H9 (cell line): ENCODE data around the gene CD300LG. TPM values are rescaled to one million over a fixed set of nuclear protein-coding genes. Genes with fewer than 3 reads are reported as not detected.

Experiments
- DNase-seq: peaks from one replicate; pipeline ENCODE4 v3.0.0-alpha.2; 2017
- H2AFZ ChIP-seq: one replicate; pipeline ENCODE4 v1.6.1; 2013; ENCODE audit warnings: mild to moderate bottlenecking, low read length, control low read depth, moderate library complexity
- H2AK5ac ChIP-seq: 2 replicates; pipeline ENCODE4 v1.6.1; 2013; ENCODE audit warnings: low read length, control low read depth, mixed read lengths; ENCODE audit not compliant: insufficient read length
- H2BK120ac ChIP-seq: one replicate; pipeline ENCODE4 v1.6.1; 2013; ENCODE audit warnings: low read depth, mild to moderate bottlenecking, low read length, control low read depth, inconsistent platforms; ENCODE audit not compliant: poor library complexity, severe bottlenecking
- H2BK12ac ChIP-seq: 2 replicates; pipeline ENCODE4 v1.6.1; 2013; ENCODE audit warnings: low read length, control low read depth, mixed read lengths, low read depth; ENCODE audit not compliant: insufficient read length
- H2BK15ac ChIP-seq: 2 replicates; pipeline ENCODE4 v1.6.1; 2013; ENCODE audit warnings: low read depth, low read length, control low read depth
- H2BK20ac ChIP-seq: one replicate; pipeline ENCODE4 v1.6.1; 2013; ENCODE audit warnings: low read depth, mild to moderate bottlenecking, low read length, control low read depth, inconsistent platforms; ENCODE audit not compliant: poor library complexity, severe bottlenecking
- H2BK5ac ChIP-seq: 2 replicates; pipeline ENCODE4 v1.6.1; 2013; ENCODE audit warnings: low read length, control low read depth, mixed read lengths; ENCODE audit not compliant: insufficient read length
- H3K14ac ChIP-seq: 2 replicates; pipeline ENCODE4 v1.6.1; 2013; ENCODE audit warnings: low read length, control low read depth; ENCODE audit not compliant: insufficient read depth
- H3K18ac ChIP-seq: 2 replicates; pipeline ENCODE4 v1.6.1; 2013; ENCODE audit warnings: low read depth, mild to moderate bottlenecking, mixed read lengths, low read length, control low read depth; ENCODE audit not compliant: insufficient read length
- H3K23ac ChIP-seq: 2 replicates; pipeline ENCODE4 v1.6.1; 2013; ENCODE audit warnings: low read length, control low read depth, mixed read lengths, low read depth; ENCODE audit not compliant: insufficient read length
- H3K23me2 ChIP-seq: 2 replicates; pipeline ENCODE4 v1.6.1; 2013; ENCODE audit warnings: low read depth, mild to moderate bottlenecking, mixed read lengths, low read length, control low read depth; ENCODE audit not compliant: insufficient read length, poor library complexity, severe bottlenecking
- H3K27ac ChIP-seq: 2 replicates; pipeline ENCODE4 v1.5.1; 2013; ENCODE audit warnings: low read length, control low read depth, mixed read lengths, low read depth; ENCODE audit not compliant: insufficient read length
- H3K27me3 ChIP-seq: 2 replicates; pipeline ENCODE4 v1.6.1; 2013; ENCODE audit warnings: low read length, control low read depth, inconsistent platforms; ENCODE audit not compliant: insufficient read depth
- H3K4ac ChIP-seq: 2 replicates; pipeline ENCODE4 v1.6.1; 2013; ENCODE audit warnings: low read depth, mild to moderate bottlenecking, control low read depth, inconsistent platforms, low read length, moderate library complexity
- H3K4me1 ChIP-seq: 2 replicates; pipeline ENCODE4 v1.6.1; 2013; ENCODE audit warnings: low read length, control low read depth, inconsistent platforms; ENCODE audit not compliant: insufficient read depth
- H3K4me2 ChIP-seq: 2 replicates; pipeline ENCODE4 v1.6.1; 2013; ENCODE audit warnings: low read length, control low read depth, mixed read lengths; ENCODE audit not compliant: insufficient read length, insufficient read depth
- H3K56ac ChIP-seq: 2 replicates; pipeline ENCODE4 v1.6.1; 2013; ENCODE audit warnings: low read depth, mild to moderate bottlenecking, mixed read lengths, low read length, control low read depth; ENCODE audit not compliant: insufficient read length
- H3K79me1 ChIP-seq: 2 replicates; pipeline ENCODE4 v1.6.1; 2013; ENCODE audit warnings: low read depth, mild to moderate bottlenecking, moderate library complexity, low read length, control low read depth, inconsistent platforms; ENCODE audit not compliant: insufficient read depth, poor library complexity, severe bottlenecking
- H3K79me2 ChIP-seq: 2 replicates; pipeline ENCODE4 v1.6.1; 2013; ENCODE audit warnings: low read length, control low read depth, inconsistent platforms; ENCODE audit not compliant: insufficient read depth
- H3K9ac ChIP-seq: 2 replicates; pipeline ENCODE4 v1.6.1; 2013; ENCODE audit warnings: low read length, control low read depth, mixed read lengths; ENCODE audit not compliant: insufficient read length; ENCODE audit errors: extremely low read depth
- H3K9me3 ChIP-seq: one replicate; pipeline ENCODE4 v1.6.1; 2013; ENCODE audit warnings: low read depth, low read length, inconsistent platforms; ENCODE audit not compliant: control insufficient read depth
- H3T11ph ChIP-seq: one replicate; pipeline ENCODE4 v1.6.1; 2013; ENCODE audit warnings: mild to moderate bottlenecking, low read length, control low read depth, inconsistent platforms
- H4K20me1 ChIP-seq: one replicate; pipeline ENCODE4 v1.6.1; 2013; ENCODE audit not compliant: control insufficient read depth, insufficient read length, insufficient read depth
- H4K5ac ChIP-seq: 2 replicates; pipeline ENCODE4 v1.6.1; 2013; ENCODE audit warnings: low read depth, mild to moderate bottlenecking, mixed read lengths, low read length, control low read depth; ENCODE audit not compliant: insufficient read length
- H4K8ac ChIP-seq: replicated peaks from 2 replicates; pipeline ENCODE4 v1.6.1; 2013; ENCODE audit warnings: low read length, control low read depth, mixed read lengths, low read depth; ENCODE audit not compliant: insufficient read length
- H4K91ac ChIP-seq: 2 replicates; pipeline ENCODE4 v1.6.1; 2013; ENCODE audit warnings: low read depth, mild to moderate bottlenecking, moderate library complexity, mixed read lengths, low read length, control low read depth; ENCODE audit not compliant: insufficient read length
- H3K27ac Mint-ChIP-seq, 3 experiments: 2 replicates in 2 of 3; 3 replicates in 1 of 3; pipeline ENCODE4 v1.8.0; 2020 to 2021; ENCODE audit warnings: mixed read lengths in 3 of 3, mild to moderate bottlenecking in 1 of 3, moderate library complexity in 1 of 3
- H3K27me3 Mint-ChIP-seq: 2 replicates; pipeline ENCODE4 v1.8.0; 2021; ENCODE audit warnings: low read depth, mild to moderate bottlenecking, moderate library complexity, mixed read lengths
- H3K36me3 Mint-ChIP-seq, 3 experiments: 2 replicates in 2 of 3; 3 replicates in 1 of 3; pipeline ENCODE4 v1.8.0; 2020 to 2021; ENCODE audit warnings: low read depth in 3 of 3, mixed read lengths in 3 of 3; ENCODE audit not compliant: insufficient read depth in 1 of 3
- H3K4me1 Mint-ChIP-seq, 2 experiments: 2 replicates each; pipeline ENCODE4 v1.8.0; 2020; ENCODE audit warnings: mixed read lengths in 2 of 2
- H3K4me3 Mint-ChIP-seq, 2 experiments: 2 replicates in 1 of 2; 3 replicates in 1 of 2; pipeline ENCODE4 v1.8.0; 2020 to 2021; ENCODE audit warnings: mild to moderate bottlenecking in 2 of 2, mixed read lengths in 2 of 2, moderate library complexity in 1 of 2
- H3K9me3 Mint-ChIP-seq, 2 experiments: 2 replicates in 1 of 2; 3 replicates in 1 of 2; pipeline ENCODE4 v1.8.0; 2020; ENCODE audit warnings: mild to moderate bottlenecking in 2 of 2, mixed read lengths in 2 of 2, moderate library complexity in 1 of 2
- CTCF ChIP-seq: fragments of 200-600 bp; sonication (generic); conservative IDR thresholded peaks from 3 replicates; pipeline ENCODE4 v1.8.0; 2021; ENCODE audit warnings: antibody characterized with exemption, mild to moderate bottlenecking
- WGBS: extraction: QIAGEN DNeasy Blood & Tissue Kit; methylation state at CpG from one replicate; pipeline ENCODE4 v1.1.7; 2013; ENCODE audit warnings: missing lambda C conversion rate, low lambda C conversion rate, mixed read lengths; ENCODE audit not compliant: insufficient read length; ENCODE audit errors: extremely low coverage; 5-methylcytosine and 5-hydroxymethylcytosine counted together
- total RNA-seq: library from RNA; stranded (reverse); gene quantifications from 2 replicates; pipeline ENCODE4 v1.2.1, GENCODE V29; 2021

The CD300LG gene
- total RNA-seq, 1 experiment from 2014 or later, result not detected

DNA sequence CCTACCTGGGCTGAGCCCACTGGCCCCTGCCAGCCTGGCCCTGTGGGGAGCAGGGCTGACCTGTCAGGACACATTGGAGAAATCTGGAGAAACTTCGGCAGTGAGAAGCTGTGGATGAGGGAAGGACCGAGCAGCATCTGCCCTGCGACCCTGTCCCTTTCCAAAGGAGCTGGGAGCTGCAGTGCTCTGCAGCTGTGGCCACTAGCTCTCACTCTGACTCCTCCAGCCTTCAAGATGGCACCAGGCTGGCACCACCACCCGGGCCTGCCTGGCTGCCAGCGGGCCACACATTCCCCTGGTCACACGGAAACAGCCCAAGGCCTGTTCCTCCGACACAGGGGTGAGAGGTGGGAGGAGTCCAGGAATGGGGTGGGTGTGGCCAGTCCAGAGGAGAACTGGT lies 30.1 kb downstream of the CD300LG start:
- H2AK5ac ChIP-seq, result no peak overlapping the region
- H3K23ac ChIP-seq, result no peak overlapping the region
- peaks cover 14 to 18% of the 10 kb centered on the region in 2 experiments for H3K4me1 Mint-ChIP-seq
- H3K4ac ChIP-seq, result no peak overlapping the region
- H3K79me1 ChIP-seq, result no peaks in the 10 kb centered on the region
- DNase-seq, result no peak
- no peaks in the 10 kb centered on the region for H3K9me3 Mint-ChIP-seq
- H3K9ac ChIP-seq, result no peak overlapping the region
- H3K9me3 ChIP-seq, result no peaks in the 10 kb centered on the region
- H3K27ac Mint-ChIP-seq, result no peak overlapping the region
- no peaks in the 10 kb centered on the region for H3K27me3 ChIP-seq
- no peak overlapping the region for H2BK15ac ChIP-seq
- H3K79me2 ChIP-seq, result no peaks in the 10 kb centered on the region
- no peak overlapping the region for H4K5ac ChIP-seq
- no peak overlapping the region for H3K14ac ChIP-seq
- TF ChIP-seq CTCF, result no peak
- no CpG with 5 or more reads among the region's 7 CpGs for WGBS
- H3T11ph ChIP-seq, result no peak overlapping the region
- H2BK12ac ChIP-seq, result no peak overlapping the region
- H4K20me1 ChIP-seq, result peaks cover 4% of the 10 kb centered on the region
- no peak overlapping the region for H3K4me2 ChIP-seq
- H4K8ac ChIP-seq, result no peak overlapping the region
- no peak overlapping the region for H3K56ac ChIP-seq
- H3K4me3 Mint-ChIP-seq, result no peak overlapping the region
- no peak overlapping the region for H2BK20ac ChIP-seq
- no peak overlapping the region for H2BK120ac ChIP-seq
- H2AFZ ChIP-seq, result no peak overlapping the region
- peaks cover 3% of the 10 kb centered on the region; the same call in 1 of the 2 replicates for H3K4me1 ChIP-seq
- no peaks in the 10 kb centered on the region for H3K23me2 ChIP-seq
- H2BK5ac ChIP-seq, result no peak overlapping the region
- H4K91ac ChIP-seq, result no peak overlapping the region
- H3K36me3 Mint-ChIP-seq, result peaks cover 5 to 11% (median 6%) of the 10 kb centered on the region in 3 experiments; a peak in 5 of 7 replicates
- H3K18ac ChIP-seq, result no peak overlapping the region
- H3K27ac ChIP-seq, result no peak overlapping the region
- peaks cover 3% of the 10 kb centered on the region for H3K27me3 Mint-ChIP-seq
